GM21576 (cell line): ENCODE measurements around the gene IFNAR2.

Experiments used
- ATAC-seq: cut with Tn5 transposase; IDR thresholded peaks from one replicate; pipeline ENCODE4 v1.9.1; 2021; ENCODE audit warnings: mild to moderate bottlenecking, moderate library complexity; ENCODE audit not compliant: unreplicated experiment

The IFNAR2 gene

DNA sequence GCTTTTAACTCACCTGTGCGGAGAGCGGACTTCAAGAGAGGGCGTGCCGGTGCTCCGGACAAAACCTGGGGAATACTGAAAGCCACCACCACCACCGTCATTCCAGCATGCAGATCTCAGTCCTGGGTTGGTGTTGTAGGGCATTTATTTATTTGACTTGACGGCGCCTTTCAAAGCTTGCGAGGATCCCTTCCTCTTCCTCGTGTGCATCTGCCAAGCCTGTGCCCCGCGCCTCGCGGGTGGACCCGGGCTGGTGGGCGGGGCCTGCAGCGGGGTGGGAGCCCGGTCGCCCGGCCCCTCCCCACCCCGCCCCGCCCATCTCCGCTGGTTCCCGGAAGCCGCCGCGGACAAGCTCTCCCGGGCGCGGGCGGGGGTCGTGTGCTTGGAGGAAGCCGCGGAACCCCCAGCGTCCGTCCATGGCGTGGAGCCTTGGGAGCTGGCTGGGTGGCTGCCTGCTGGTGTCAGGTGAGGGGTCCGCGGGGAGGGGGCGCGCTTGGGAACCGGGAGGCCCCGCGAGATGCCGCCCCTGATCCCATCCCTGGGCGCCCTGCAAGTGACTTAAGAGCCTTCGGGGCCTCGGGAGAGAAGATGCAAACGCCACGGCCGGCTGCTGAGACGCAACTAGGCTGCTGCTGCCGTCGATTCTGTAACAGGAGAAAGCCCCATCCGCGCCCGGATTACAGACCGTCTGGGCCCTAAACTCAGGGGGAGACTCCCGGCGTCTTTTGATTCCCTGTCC, 36.5 kb downstream of the IFNAR2 start, which contains the start of gene IL10RB:
Gene IL10RB (plus strand): TSS at position 318 of the 739 bp plus-strand sequence. CDS start 99 bp downstream, at position 417.
- ATAC-seq = peak; percentile 39

DNA sequence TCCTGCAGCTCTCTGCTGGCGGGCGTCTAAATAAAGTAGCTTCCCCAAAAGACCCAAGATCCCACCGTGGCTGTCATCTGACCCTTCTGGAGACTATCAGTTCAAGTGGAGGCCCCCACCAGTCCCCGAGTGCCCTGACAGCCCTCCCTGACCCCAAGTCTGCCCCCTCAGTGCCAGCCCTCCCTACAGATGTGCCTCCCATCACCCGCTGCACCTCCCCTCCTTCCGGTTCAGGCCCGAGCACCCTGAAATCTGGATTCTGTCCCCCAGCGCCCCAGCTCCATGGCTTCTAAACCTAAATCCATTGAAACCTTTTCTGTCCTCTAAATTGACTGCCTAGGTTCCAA, 37.0 kb downstream of the IFNAR2 start:
- no peak for ATAC-seq

DNA sequence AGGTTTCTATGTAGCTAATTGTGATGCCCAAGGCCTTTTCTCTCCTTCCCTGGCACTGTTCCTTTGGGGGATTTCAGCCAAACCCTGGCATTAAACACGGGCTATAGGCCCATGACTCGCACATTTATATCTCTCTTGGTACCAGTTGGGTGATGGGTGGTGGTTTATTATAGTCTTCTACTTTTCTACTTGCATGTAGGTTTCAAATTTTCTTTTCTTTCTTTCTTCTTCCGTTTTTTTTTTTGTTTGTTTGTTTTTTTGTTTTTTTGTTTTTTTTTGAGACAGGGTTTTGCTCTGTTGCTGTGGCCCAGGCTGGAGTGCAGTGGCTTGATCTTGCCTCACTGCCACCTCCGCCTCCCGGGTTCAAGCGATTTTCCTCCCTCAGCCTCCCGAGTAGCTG, 37.5 kb downstream of the IFNAR2 start:
- no peak for ATAC-seq

DNA sequence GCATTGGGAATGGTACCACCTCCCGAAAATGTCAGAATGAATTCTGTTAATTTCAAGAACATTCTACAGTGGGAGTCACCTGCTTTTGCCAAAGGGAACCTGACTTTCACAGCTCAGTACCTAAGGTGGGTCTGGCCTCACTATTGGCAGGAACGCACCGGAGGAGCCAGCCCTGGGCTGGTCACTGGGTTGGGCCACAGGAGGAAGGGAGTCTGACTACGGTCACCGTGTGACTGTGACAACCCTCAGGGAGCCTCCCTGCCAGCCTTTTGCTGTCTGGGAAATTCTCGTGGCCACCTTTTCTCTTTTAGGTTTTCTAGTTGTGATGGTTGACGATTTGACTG, 38.6 kb downstream of the IFNAR2 start:
- no peak for ATAC-seq

DNA sequence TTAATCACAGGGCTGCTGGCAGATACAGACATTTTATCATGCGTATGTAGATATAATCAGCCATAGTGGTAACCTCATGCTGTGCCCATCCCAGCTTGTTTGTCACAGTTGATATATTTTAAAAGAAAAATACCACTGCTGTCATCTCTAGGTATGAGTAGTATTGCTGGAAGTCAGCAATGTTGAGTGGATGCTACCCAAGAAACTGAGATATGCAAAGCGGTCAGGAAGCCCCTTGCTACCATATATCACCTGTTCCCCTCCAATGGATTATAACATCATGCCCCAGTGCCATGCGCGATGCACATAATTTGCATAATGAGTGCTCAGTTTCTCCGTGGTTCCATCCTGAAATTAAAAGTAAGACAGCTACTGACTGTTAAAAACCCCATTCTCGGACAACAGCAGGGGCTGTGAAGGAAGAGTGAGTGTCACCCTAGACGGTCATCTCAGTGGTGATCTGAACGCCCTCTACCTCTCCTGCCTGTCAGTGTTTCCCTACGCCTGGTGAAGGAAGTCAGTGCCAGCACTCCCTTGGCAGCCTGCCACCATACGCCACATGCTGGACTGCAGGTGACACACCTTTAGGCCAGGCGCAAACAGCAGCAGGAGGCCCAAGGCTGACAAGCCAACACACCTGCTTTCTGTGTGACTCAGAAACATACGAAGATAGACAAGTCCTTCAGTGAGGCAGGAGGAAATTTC, 39.2 kb downstream of the IFNAR2 start:
- ATAC-seq = peak; percentile 57

DNA sequence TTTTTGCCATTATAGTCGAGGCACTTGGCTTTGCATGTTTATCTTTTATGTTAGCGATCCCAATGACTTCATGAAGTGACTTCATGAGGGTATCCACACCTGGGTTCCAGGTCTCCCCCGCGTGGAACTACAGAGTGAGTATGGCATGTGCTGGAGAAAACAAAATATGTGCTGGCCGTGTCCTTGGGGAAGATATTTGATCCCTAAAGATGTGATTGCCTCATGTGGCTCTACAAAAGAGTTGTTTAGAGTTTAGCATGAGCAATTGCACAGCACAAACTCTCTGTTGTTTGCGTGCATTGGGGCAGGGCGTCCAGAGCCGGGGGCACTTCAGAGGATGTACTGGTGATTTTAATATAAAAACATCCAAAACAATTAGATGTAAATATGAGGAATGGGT, 41.2 kb downstream of the IFNAR2 start:
- ATAC-seq = no peak

DNA sequence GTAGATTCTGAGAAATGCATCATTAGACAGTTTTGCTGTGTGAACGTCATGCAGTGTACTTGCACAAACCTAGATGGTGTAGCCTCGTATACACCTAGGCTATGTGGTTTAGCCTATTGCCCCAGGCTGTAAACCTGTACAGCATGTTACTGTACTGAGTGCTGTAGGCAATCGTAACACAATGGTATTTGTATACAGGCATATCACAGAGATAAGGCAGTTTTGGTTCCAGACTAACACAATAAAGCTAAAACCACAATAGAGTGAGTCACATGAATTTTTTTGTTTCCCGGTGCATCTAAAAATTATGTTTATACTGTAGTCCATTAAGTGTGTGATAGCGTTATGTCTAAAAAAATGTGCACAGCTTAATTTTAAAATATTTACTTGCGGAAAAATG, 43.3 kb downstream of the IFNAR2 start:
- ATAC-seq = no peak

DNA sequence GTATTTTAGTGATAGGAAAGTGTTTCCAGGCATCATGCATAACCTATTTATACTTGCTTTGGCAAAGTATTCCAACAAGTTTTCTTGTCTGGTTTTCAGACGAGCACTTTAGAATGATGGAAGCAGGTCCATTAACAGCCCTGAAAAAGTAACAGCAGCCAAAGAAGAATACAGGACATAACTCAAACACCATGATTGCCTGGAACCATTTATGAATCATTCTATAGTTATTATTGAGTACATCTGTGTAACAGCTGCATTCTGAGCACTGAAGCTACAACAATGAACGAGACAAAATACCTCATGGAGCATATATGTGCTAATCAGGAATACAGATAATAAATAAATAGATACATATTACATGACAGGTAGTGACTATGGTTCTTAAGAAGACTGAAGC, 49.0 kb downstream of the IFNAR2 start:
- ATAC-seq = no peak

DNA sequence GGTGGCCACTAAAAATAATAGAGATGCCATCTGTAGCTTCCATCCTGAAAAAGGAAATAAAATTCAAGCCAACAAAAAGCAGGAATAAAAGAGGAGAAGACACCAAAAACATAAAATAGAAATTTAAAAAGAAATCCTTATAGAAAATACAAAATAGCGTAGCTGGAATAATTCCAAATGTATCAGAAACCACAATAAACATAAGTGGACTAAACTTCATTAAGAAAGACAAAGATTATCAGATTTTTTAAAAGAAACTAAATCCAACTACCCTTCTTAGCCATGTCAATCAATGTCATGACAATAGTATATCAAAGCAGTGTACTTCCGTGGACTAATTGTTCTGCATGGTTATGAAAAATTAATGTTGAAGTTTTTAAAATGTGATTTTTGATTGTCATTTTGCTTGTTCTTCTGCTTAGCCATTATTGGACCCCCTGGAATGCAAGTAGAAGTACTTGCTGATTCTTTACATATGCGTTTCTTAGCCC, 49.6 kb downstream of the IFNAR2 start:
- ATAC-seq = no peak
